ACHN (cell line): ENCODE measurements around the gene ZNF620.
"Not testable (repeated sequence)": the region's sequence is repeated elsewhere in the genome, so short reads cannot be mapped to it uniquely, and the experiment has no call there.

Source experiments
- DNase-seq: peaks from one replicate; pipeline ENCODE4 v3.0.0-alpha.2; 2015
- in situ Hi-C: cut with HindIII; loops from 2 replicates; pipeline ENCODE4 v1.10.0; 2017; ENCODE audit warnings: low sequenced_read_pairs, low pct_ligation_motif_present, low pct_unique_long_range_greater_than_20kb

The ZNF620 gene

DNA sequence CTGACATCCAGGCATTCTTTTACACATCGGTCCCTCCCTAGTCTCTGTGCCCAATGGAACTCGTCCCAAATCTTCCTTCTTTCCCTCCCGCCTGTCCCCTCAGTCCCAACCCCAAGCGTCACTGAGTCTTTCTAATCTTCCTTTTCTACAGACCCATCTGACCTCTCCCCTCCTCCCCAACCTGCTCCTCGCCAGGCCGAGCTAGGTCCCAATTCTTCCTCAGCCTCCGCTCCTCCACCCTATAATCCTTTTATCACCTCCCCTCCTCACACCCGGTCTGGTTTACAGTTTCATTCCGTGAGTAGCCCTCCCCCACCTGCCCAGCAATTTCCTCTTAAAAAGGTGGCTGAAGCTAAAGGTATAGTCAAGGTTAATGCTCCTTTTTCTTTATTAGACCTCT, 56.6 kb downstream of the ZNF620 start:
- in situ Hi-C loops, DNase-seq: not testable (repeated sequence)

- DNase-seq, in situ Hi-C loops: not testable (repeated sequence)
These were observed 59.8 kb downstream of the ZNF620 start for GRCh38 chr3:40565629-40566028.

- in situ Hi-C loops, result no loop called here
- DNase-seq, result no peak
These were observed 60.9 kb downstream of the ZNF620 start for GRCh38 chr3:40566694-40567093.
